Psoas muscle (tissue), 8 donors: Measurements from ENCODE around the gene RAD51B. TPM values are rescaled to one million over a fixed set of nuclear protein-coding genes. Genes with fewer than 3 reads are reported as not detected.

Experiments used
- ATAC-seq, 4 donors: fragments of 200-7000 bp; cut with Tn5 transposase; one replicate each; pipeline ENCODE4 v1.9.1; 2020; ENCODE audit warnings: moderate library complexity in 3 of 4, mild to moderate bottlenecking in 2 of 4
- DNase-seq, 2 donors: peaks; one replicate each; pipeline ENCODE4 v3.0.0-alpha.2; 2020
- H3K27ac ChIP-seq: fragments of 200-600 bp; one replicate; pipeline ENCODE4 v1.8.0; 2022
- H3K27me3 ChIP-seq, 3 donors: fragments of 200-600 bp in 1 of 3; one replicate each; pipeline versions ENCODE4 v1.6.1 to v1.8.0; 2013 to 2022; ENCODE audit warnings: low read length in 2 of 3, mild to moderate bottlenecking in 2 of 3, moderate library complexity in 1 of 3; ENCODE audit not compliant: insufficient read depth in 3 of 3
- H3K36me3 ChIP-seq, 2 donors: fragments of 200-600 bp in 1 of 2; one replicate each; pipeline versions ENCODE4 v1.6.1 to v1.8.0; 2013 to 2022; ENCODE audit warnings: low read depth in 1 of 2, mild to moderate bottlenecking in 1 of 2, moderate library complexity in 1 of 2; ENCODE audit not compliant: insufficient read depth in 1 of 2
- H3K4me1 ChIP-seq: fragments of 200-600 bp; one replicate; pipeline ENCODE4 v1.8.0; 2022
- H3K4me3 ChIP-seq: fragments of 200-600 bp; one replicate; pipeline ENCODE4 v1.8.0; 2022; ENCODE audit warnings: mild to moderate bottlenecking
- H3K9me3 ChIP-seq: fragments of 200-600 bp; one replicate; pipeline ENCODE4 v1.8.0; 2022
- CTCF ChIP-seq: fragments of 200-600 bp; IDR thresholded peaks from one replicate; pipeline ENCODE4 v1.8.0; 2022; ENCODE audit warnings: antibody characterized with exemption
- WGBS, 3 donors: extraction: QIAGEN DNeasy Blood & Tissue Kit; methylation state at CpG; one replicate each; pipeline versions ENCODE4 v1.1.6 to v1.1.7; 2013; 5-methylcytosine and 5-hydroxymethylcytosine counted together
- intact Hi-C, 2 donors: fragments of 100-400 bp; cut with DNase I; formaldehyde crosslinking; loops; one replicate each; pipeline versions ENCODE4 v1.11.0 to v1.14.2; 2022
- polyA plus RNA-seq, 3 donors: library from polyadenylated mRNA; stranded (reverse); fragments of 200-250 nt; gene quantifications; one replicate each; pipeline ENCODE4 v1.2.3, GENCODE V29; 2013
- total RNA-seq, 4 donors: library from RNA; stranded (reverse); fragmentation: NEBNext Ultra II Directional in 2 of 4; extraction: Animal tissue kit (Norgen Biotek cat#: 25700) in 2 of 4; gene quantifications; one replicate each; pipeline versions ENCODE4 v1.2.1 to v1.2.4, GENCODE V29; 2021 to 2023
- donor health status: healthy with polysubstance abuse.
- donor health status: DM: no; HTN: no; CAD: no; lungs with moderate emphysema.
- donor health status: Bipolar disorder and iron deficiency.
- donor health status: healthy.
- donor health status: DM: yes; HTN: yes; CAD: no.
- donor health status: DM: no; HTN: no; CAD: no.
- donor health status: DM: no; HTN: no; CAD: no.
- donor health status: DM: yes; HTN: yes; CAD: no.

The RAD51B gene
- total and polyA plus RNA-seq, 7 donors: 0.60 to 7.2 (median 2.2) TPM

- H3K27me3 ChIP-seq: no peaks in the 10 kb centered on the region
- H3K9me3 ChIP-seq: peaks cover 8% of the 10 kb centered on the region
- no peaks in the 10 kb centered on the region for H3K36me3 ChIP-seq
- intact Hi-C loops: no loop called here
- H3K4me1 ChIP-seq: peaks cover 20% of the 10 kb centered on the region
- H3K4me3 ChIP-seq: no peak overlapping the region
- no peak overlapping the region for H3K27ac ChIP-seq
- no peak for DNase-seq
- no peak for ATAC-seq
- WGBS, 3 donors: 98 to 99% (median 98%) methylated on average over 2 of the region's 2 CpGs
- no peak for TF ChIP-seq CTCF
Observed at GRCh38 chr14:68124050-68124449, 304.5 kb downstream of the RAD51B start.

- ATAC-seq: peak; percentile 64 to 88 (median 79)
- no peak for TF ChIP-seq CTCF
- WGBS, 3 donors: 17 to 31% (median 26%) methylated on average over 3 of the region's 3 CpGs
Observed at GRCh38 chr14:68124979-68125731, 305.6 kb downstream of the RAD51B start.

GRCh38 chr14:68127166-68127565 lies 307.6 kb downstream of the RAD51B start:
- intact Hi-C loops: no loop called here
- Histone ChIP-seq H3K36me3 (no peaks in the 10 kb centered on the region), H3K4me1 (peaks cover 20% of the 10 kb centered on the region), H3K9me3 (no peaks in the 10 kb centered on the region), H3K27me3 (no peaks in the 10 kb centered on the region), H3K27ac (no peak overlapping the region), H3K4me3 (no peak overlapping the region)
- DNase-seq (no peak), ATAC-seq (no peak)
- no peak for TF ChIP-seq CTCF
- 72 to 76% (median 73%) methylated on average over 2 of the region's 2 CpGs for WGBS, 3 donors

More at GRCh38 chr14:68124979-68125731, 305.6 kb downstream of the RAD51B start:
- H3K9me3 ChIP-seq: peaks cover 8% of the 10 kb centered on the region
- intact Hi-C loops: no loop called here
- peak overlapping the region; percentile 75 for H3K27ac ChIP-seq
- no peaks in the 10 kb centered on the region for H3K27me3 ChIP-seq
- H3K4me1 ChIP-seq: peaks cover 20% of the 10 kb centered on the region
- H3K4me3 ChIP-seq: no peak overlapping the region
- no peak for DNase-seq
- H3K36me3 ChIP-seq: no peaks in the 10 kb centered on the region

- intact Hi-C loops: no loop called here
- no peak overlapping the region for H3K27ac ChIP-seq
- no peak for ATAC-seq
Observed at GRCh38 chr14:68131907-68132306, 312.3 kb downstream of the RAD51B start.

More at GRCh38 chr14:68131907-68132306, 312.3 kb downstream of the RAD51B start:
- H3K27me3 ChIP-seq: no peaks in the 10 kb centered on the region
- no peak for TF ChIP-seq CTCF
- no peak for DNase-seq
- H3K4me1 ChIP-seq: peaks cover 2% of the 10 kb centered on the region
- H3K9me3 ChIP-seq: no peaks in the 10 kb centered on the region
- H3K36me3 ChIP-seq: no peaks in the 10 kb centered on the region
- H3K4me3 ChIP-seq: no peak overlapping the region
